Stimulated activated CD8-positive, alpha-beta memory T cell treated with anti-CD3 and anti-CD28 coated beads, Interleukin-12 subunit alpha, Interleukin-12 subunit beta, amount 100 ng/mL, for 4 hours (primary cell): ENCODE results near the gene CPAMD8.
"Not testable (repeated sequence)": the region's sequence is repeated elsewhere in the genome, so short reads cannot be mapped to it uniquely, and the experiment has no call there.

Source experiments
- DNase-seq: peaks from one replicate; pipeline ENCODE4 v3.0.0-alpha.2; 2020; ENCODE audit warnings: low read depth

CPAMD8 gene

GRCh38 chr19:16998635-16999194, 27.9 kb downstream of the CPAMD8 start:
- no peak for DNase-seq

GRCh38 chr19:16996838-16997490, 29.6 kb downstream of the CPAMD8 start:
- DNase-seq, result not testable (repeated sequence)

GRCh38 chr19:16988661-16989060, 37.9 kb downstream of the CPAMD8 start:
- DNase-seq, result no peak

- no peak for DNase-seq
Observed at GRCh38 chr19:16985403-16985802, 41.2 kb downstream of the CPAMD8 start.

- DNase-seq, result not testable (repeated sequence)
Observed at GRCh38 chr19:16982586-16982985, 44.0 kb downstream of the CPAMD8 start.

GRCh38 chr19:16978839-16979802, 47.5 kb downstream of the CPAMD8 start:
- no peak for DNase-seq

GRCh38 chr19:16978156-16978555, 48.5 kb downstream of the CPAMD8 start:
- DNase-seq, result no peak

GRCh38 chr19:16977306-16977705, 49.3 kb downstream of the CPAMD8 start:
- no peak for DNase-seq

GRCh38 chr19:16976446-16976845, 50.2 kb downstream of the CPAMD8 start:
- no peak for DNase-seq

GRCh38 chr19:16970821-16971220, 55.8 kb downstream of the CPAMD8 start:
- DNase-seq, result no peak

- DNase-seq, result no peak
Observed at GRCh38 chr19:16969135-16969534, 57.5 kb downstream of the CPAMD8 start.

- DNase-seq, result not testable (repeated sequence)
Observed at GRCh38 chr19:16960996-16961822, 65.4 kb downstream of the CPAMD8 start.

- not testable (repeated sequence) for DNase-seq
Observed at GRCh38 chr19:16958277-16958676, 68.3 kb downstream of the CPAMD8 start.

GRCh38 chr19:16957855-16958254, 68.8 kb downstream of the CPAMD8 start:
- no peak for DNase-seq

GRCh38 chr19:16957151-16957701, 69.4 kb downstream of the CPAMD8 start:
- DNase-seq, result no peak

GRCh38 chr19:16955161-16955560, 71.4 kb downstream of the CPAMD8 start:
- no peak for DNase-seq

- DNase-seq, result no peak
Observed at GRCh38 chr19:16952046-16952445, 74.6 kb downstream of the CPAMD8 start.

- no peak for DNase-seq
Observed at GRCh38 chr19:16951529-16951928, 75.1 kb downstream of the CPAMD8 start.

GRCh38 chr19:16949496-16950023, 77.0 kb downstream of the CPAMD8 start:
- no peak for DNase-seq

- DNase-seq, result no peak
Observed at GRCh38 chr19:16946951-16947940, 79.4 kb downstream of the CPAMD8 start.
